ENCODE data around the gene SLX4IP.

DNA sequence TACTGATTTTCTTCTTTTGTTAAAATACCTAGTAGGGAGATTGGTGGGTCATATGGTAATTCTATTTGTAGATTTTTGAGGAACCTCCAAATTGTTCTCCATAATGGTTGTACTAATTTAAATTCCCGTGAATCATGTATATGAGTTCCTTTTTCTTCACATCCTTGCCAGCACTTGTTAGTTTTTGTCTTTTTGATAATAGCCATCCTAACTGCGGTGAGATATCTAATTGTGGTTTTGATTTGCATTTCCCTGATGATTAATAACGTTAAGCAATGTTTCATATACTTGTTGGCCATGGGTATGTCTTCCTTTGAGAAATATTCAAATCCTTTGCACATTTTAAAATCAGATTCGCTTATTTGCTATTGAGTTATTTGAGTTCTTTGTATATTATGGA lies 127.8 kb downstream of the SLX4IP start:
- TF ChIP-seq CREB1 (IDR thresholded peaks at IDR 0.05; ENCODE audit: low read depth), result no peak
- TF ChIP-seq TAF1 (IDR thresholded peaks at IDR 0.05; ENCODE audit: low read depth), result no peak
- no peak for TF ChIP-seq EP300 (IDR thresholded peaks at IDR 0.05; ENCODE audit: borderline replicate concordance)
- TF ChIP-seq TCF12 (IDR thresholded peaks at IDR 0.05; ENCODE audit: low read depth), result no peak
- TF ChIP-seq MAX (IDR thresholded peaks at IDR 0.05), result no peak
- no peak for TF ChIP-seq USF1 (IDR thresholded peaks at IDR 0.05)
- no peak for TF ChIP-seq REST (IDR thresholded peaks at IDR 0.05; ENCODE audit: low read depth)
- no peak for TF ChIP-seq YY1 (IDR thresholded peaks at IDR 0.05; ENCODE audit: low read depth)
- no peak for TF ChIP-seq NFIC (IDR thresholded peaks at IDR 0.05)
- TF ChIP-seq CEBPB (IDR thresholded peaks at IDR 0.05), result no peak
